Measurements from ENCODE around the gene TOMM70. TPM values are rescaled to one million over a fixed set of nuclear protein-coding genes. Genes with fewer than 3 reads are reported as not detected.

The TOMM70 gene
- total and polyA plus RNA-seq, 10 of the 15 experiments (the other 5 are each of a cell fraction or from before 2014, with no cell fraction given), result 12.7 to 64.1 (median 41.3) TPM

GRCh38 chr3:100416176-100416575 is 15.3 kb upstream of the TOMM70 start:
- Histone ChIP-seq H3K4me1 (ENCODE audit: control insufficient read depth, insufficient read depth, low read length) (no peaks in the 10 kb centered on the region), H3K27ac (ENCODE audit: control insufficient read depth, insufficient read depth) (no peak overlapping the region), H3K36me3 (ENCODE audit: control insufficient read depth in 2 of 2, insufficient read depth in 2 of 2, low read length in 1 of 2) (no peaks in the 10 kb centered on the region; a peak in 1 of 4 replicates), H3K4me3 (no peak overlapping the region), H3K4me2 (ENCODE audit: control insufficient read depth, insufficient read depth) (no peak overlapping the region), H3K27me3 (replicated peaks in 1 of 2; ENCODE audit: control insufficient read depth in 2 of 2, insufficient read depth in 2 of 2, low read length in 1 of 2) (no peaks in the 10 kb centered on the region), H2AFZ (ENCODE audit: control insufficient read depth, low read depth, low read length) (no peak overlapping the region), H4K20me1 (ENCODE audit: control insufficient read depth, insufficient read depth) (no peaks in the 10 kb centered on the region), H3K9me3 (replicated peaks; ENCODE audit: control insufficient read depth, insufficient read depth, low read length) (no peaks in the 10 kb centered on the region; the same call in 1 of the 3 replicates), H3K9ac (ENCODE audit: control insufficient read depth, insufficient read depth, low read length) (no peak overlapping the region), H3K79me2 (ENCODE audit: control insufficient read depth, insufficient read depth, low read length) (no peaks in the 10 kb centered on the region; the same call in 1 of the 2 replicates)
- FAIRE-seq (no peak), DNase-seq (ENCODE audit: low read depth, low spot score) (no peak), ATAC-seq (no peak)
- intact Hi-C loops (cut with micrococcal nuclease; ENCODE audit: unreplicated experiment), result no loop called here
- CTCF ChIA-PET, result no interaction called here
- SMC1A ChIA-PET (ENCODE audit: uncharacterized antibody, unreplicated experiment), result interaction anchor here (1.6 kb wide), 1 partner anchor 47 kb away, joined by 6 read pairs; no protein-coding TSS in a partner anchor
- no TSS peak for BruUV-seq (replicated peaks)
- POLR2A ChIA-PET, result no interaction called here
- in situ Hi-C loops (cut with MboI), result no loop called here
- RAD21 ChIA-PET (ENCODE audit: unreplicated experiment), result no interaction called here
- TF ChIP-seq STAT3 (IDR thresholded peaks at IDR 0.05; ENCODE audit: low read depth, low read length), result no peak
- TF ChIP-seq CHD2 (IDR thresholded peaks at IDR 0.05; ENCODE audit: borderline replicate concordance, low read depth, low read length), result no peak
- no peak for TF ChIP-seq EZH2 (IDR thresholded peaks at IDR 0.05; ENCODE audit: borderline replicate concordance, control insufficient read depth, low read depth, low read length)
- no peak for TF ChIP-seq SREBF2 (IDR thresholded peaks at IDR 0.05; ENCODE audit: low read length)

GRCh38 chr3:100413613-100414012 is 12.7 kb upstream of the TOMM70 start:
- no peak for FAIRE-seq
- Histone ChIP-seq H4K20me1 (ENCODE audit: control insufficient read depth, insufficient read depth) (no peaks in the 10 kb centered on the region), H3K36me3 (ENCODE audit: control insufficient read depth in 2 of 2, insufficient read depth in 2 of 2, low read length in 1 of 2) (no peaks in the 10 kb centered on the region; a peak in 2 of 4 replicates), H2AFZ (ENCODE audit: control insufficient read depth, low read depth, low read length) (no peak overlapping the region), H3K4me3 (no peak overlapping the region), H3K27me3 (replicated peaks in 1 of 2; ENCODE audit: control insufficient read depth in 2 of 2, insufficient read depth in 2 of 2, low read length in 1 of 2) (no peaks in the 10 kb centered on the region), H3K79me2 (ENCODE audit: control insufficient read depth, insufficient read depth, low read length) (no peaks in the 10 kb centered on the region; the same call in 1 of the 2 replicates), H3K9ac (ENCODE audit: control insufficient read depth, insufficient read depth, low read length) (no peak overlapping the region), H3K4me2 (ENCODE audit: control insufficient read depth, insufficient read depth) (no peak overlapping the region), H3K27ac (ENCODE audit: control insufficient read depth, insufficient read depth) (no peak overlapping the region), H3K4me1 (ENCODE audit: control insufficient read depth, insufficient read depth, low read length) (no peaks in the 10 kb centered on the region), H3K9me3 (replicated peaks; ENCODE audit: control insufficient read depth, insufficient read depth, low read length) (no peaks in the 10 kb centered on the region; the same call in 1 of the 3 replicates)
- ChIA-PET POLR2A (no interaction called here), RAD21 (ENCODE audit: unreplicated experiment) (interaction anchor here (0.6 kb wide), 1 partner anchor 9 kb away, joined by 3 read pairs; no protein-coding TSS in a partner anchor), CTCF (no interaction called here), SMC1A (ENCODE audit: uncharacterized antibody, unreplicated experiment) (interaction anchor here (0.9 kb wide), 1 partner anchor 178 kb away, joined by 4 read pairs; no protein-coding TSS in a partner anchor)
- no TSS peak for BruUV-seq (replicated peaks)
- no peak for ATAC-seq
- no peak for DNase-seq (ENCODE audit: low read depth, low spot score)
- in situ Hi-C loops (cut with MboI) (no loop called here), intact Hi-C loops (cut with micrococcal nuclease; ENCODE audit: unreplicated experiment) (no loop called here)
- WGBS (ENCODE audit: insufficient coverage, insufficient replicate concordance, low lambda C conversion rate, missing lambda C conversion rate), result 95% methylated on average over 2 of the region's 2 CpGs
- TF ChIP-seq SIN3A (IDR thresholded peaks at IDR 0.05; ENCODE audit: low read depth, low read length) (no peak), KLF5 (IDR thresholded peaks at IDR 0.05; ENCODE audit: partially characterized antibody) (no peak), BMI1 (IDR thresholded peaks at IDR 0.05; ENCODE audit: borderline replicate concordance) (no peak), CREM (IDR thresholded peaks at IDR 0.05; ENCODE audit: low read depth) (no peak), TAF1 (IDR thresholded peaks at IDR 0.05; ENCODE audit: borderline replicate concordance, low read depth, low read length) (no peak), CEBPB (IDR thresholded peaks at IDR 0.05; ENCODE audit: borderline replicate concordance in 1 of 2, low read depth in 2 of 2, low read length in 2 of 2) (no peak), RFX5 (IDR thresholded peaks at IDR 0.05; ENCODE audit: low read depth, low read length) (no peak)
